ENCODE measurements around the gene TMEM39B.

Gene TMEM39B

GRCh38 chr1:32072622-32073298 lies at the start of gene TMEM39B:
TMEM39B (plus strand) TSS chr1:32072939; CDS start chr1:32073048, 109 bp downstream.
- Histone ChIP-seq H3K4me1 (ENCODE audit: control insufficient read depth, low read depth, low read length) (peaks cover 15% of the 10 kb centered on the region), H3K9ac (ENCODE audit: low read length) (peak within 1 kb of the TSS; percentile 91), H3K27ac (ENCODE audit: low read length) (peak within 1 kb of the TSS; percentile 91), H3K36me3 (ENCODE audit: control insufficient read depth, low read depth, low read length) (peaks cover 25% of the 10 kb centered on the region), H3K4me3 (ENCODE audit: low read length) (peak within 1 kb of the TSS; percentile 79), H3K27me3 (ENCODE audit: control insufficient read depth, insufficient read depth, low read length) (no peaks in the 10 kb centered on the region), H3K9me3 (ENCODE audit: control insufficient read depth, low read depth, low read length) (no peaks in the 10 kb centered on the region)

- Histone ChIP-seq H3K4me3 (ENCODE audit: low read length) (no peak overlapping the region), H3K9ac (ENCODE audit: low read length) (no peak overlapping the region), H3K4me1 (ENCODE audit: control insufficient read depth, low read depth, low read length) (no peaks in the 10 kb centered on the region), H3K9me3 (ENCODE audit: control insufficient read depth, low read depth, low read length) (no peaks in the 10 kb centered on the region), H3K36me3 (ENCODE audit: control insufficient read depth, low read depth, low read length) (peaks cover 21% of the 10 kb centered on the region), H3K27ac (ENCODE audit: low read length) (no peak overlapping the region), H3K27me3 (ENCODE audit: control insufficient read depth, insufficient read depth, low read length) (no peaks in the 10 kb centered on the region)
Observed at GRCh38 chr1:32023351-32023750, 49.4 kb upstream of the TMEM39B start.

GRCh38 chr1:32025515-32025914 lies 47.2 kb upstream of the TMEM39B start:
- H3K27me3 ChIP-seq (ENCODE audit: control insufficient read depth, insufficient read depth, low read length): no peaks in the 10 kb centered on the region
- no peak overlapping the region for H3K4me3 ChIP-seq (ENCODE audit: low read length)
- H3K27ac ChIP-seq (ENCODE audit: low read length): no peak overlapping the region
- no peaks in the 10 kb centered on the region for H3K4me1 ChIP-seq (ENCODE audit: control insufficient read depth, low read depth, low read length)
- H3K9me3 ChIP-seq (ENCODE audit: control insufficient read depth, low read depth, low read length): no peaks in the 10 kb centered on the region
- no peak overlapping the region for H3K9ac ChIP-seq (ENCODE audit: low read length)
- H3K36me3 ChIP-seq (ENCODE audit: control insufficient read depth, low read depth, low read length): peaks cover 21% of the 10 kb centered on the region

- no peak overlapping the region for H3K9ac ChIP-seq (ENCODE audit: low read length)
- H3K36me3 ChIP-seq (ENCODE audit: control insufficient read depth, low read depth, low read length): peaks cover 36% of the 10 kb centered on the region
- no peak overlapping the region for H3K27ac ChIP-seq (ENCODE audit: low read length)
- no peaks in the 10 kb centered on the region for H3K4me1 ChIP-seq (ENCODE audit: control insufficient read depth, low read depth, low read length)
- no peaks in the 10 kb centered on the region for H3K9me3 ChIP-seq (ENCODE audit: control insufficient read depth, low read depth, low read length)
- H3K4me3 ChIP-seq (ENCODE audit: low read length): no peak overlapping the region
- H3K27me3 ChIP-seq (ENCODE audit: control insufficient read depth, insufficient read depth, low read length): no peaks in the 10 kb centered on the region
Observed at GRCh38 chr1:32028746-32029145, 44.0 kb upstream of the TMEM39B start.

- H3K4me3 ChIP-seq (ENCODE audit: low read length): no peak overlapping the region
- H3K4me1 ChIP-seq (ENCODE audit: control insufficient read depth, low read depth, low read length): no peaks in the 10 kb centered on the region
- peaks cover 62% of the 10 kb centered on the region for H3K36me3 ChIP-seq (ENCODE audit: control insufficient read depth, low read depth, low read length)
- H3K9ac ChIP-seq (ENCODE audit: low read length): no peak overlapping the region
- no peak overlapping the region for H3K27ac ChIP-seq (ENCODE audit: low read length)
- H3K9me3 ChIP-seq (ENCODE audit: control insufficient read depth, low read depth, low read length): no peaks in the 10 kb centered on the region
- H3K27me3 ChIP-seq (ENCODE audit: control insufficient read depth, insufficient read depth, low read length): no peaks in the 10 kb centered on the region
Observed at GRCh38 chr1:32031578-32032274, 41.0 kb upstream of the TMEM39B start.

GRCh38 chr1:32032275-32032615 lies 40.5 kb upstream of the TMEM39B start:
- H3K9me3 ChIP-seq (ENCODE audit: control insufficient read depth, low read depth, low read length): no peaks in the 10 kb centered on the region
- peaks cover 67% of the 10 kb centered on the region for H3K36me3 ChIP-seq (ENCODE audit: control insufficient read depth, low read depth, low read length)
- H3K4me1 ChIP-seq (ENCODE audit: control insufficient read depth, low read depth, low read length): no peaks in the 10 kb centered on the region
- H3K27ac ChIP-seq (ENCODE audit: low read length): no peak overlapping the region
- no peaks in the 10 kb centered on the region for H3K27me3 ChIP-seq (ENCODE audit: control insufficient read depth, insufficient read depth, low read length)
- no peak overlapping the region for H3K9ac ChIP-seq (ENCODE audit: low read length)
- no peak overlapping the region for H3K4me3 ChIP-seq (ENCODE audit: low read length)

GRCh38 chr1:32035119-32035518 lies 37.6 kb upstream of the TMEM39B start:
- Histone ChIP-seq H3K4me3 (ENCODE audit: low read length) (no peak overlapping the region), H3K4me1 (ENCODE audit: control insufficient read depth, low read depth, low read length) (no peaks in the 10 kb centered on the region), H3K36me3 (ENCODE audit: control insufficient read depth, low read depth, low read length) (peaks cover 95% of the 10 kb centered on the region), H3K9ac (ENCODE audit: low read length) (no peak overlapping the region), H3K27ac (ENCODE audit: low read length) (no peak overlapping the region), H3K27me3 (ENCODE audit: control insufficient read depth, insufficient read depth, low read length) (no peaks in the 10 kb centered on the region), H3K9me3 (ENCODE audit: control insufficient read depth, low read depth, low read length) (no peaks in the 10 kb centered on the region)

GRCh38 chr1:32040711-32041110 lies 32.0 kb upstream of the TMEM39B start:
- no peak overlapping the region for H3K9ac ChIP-seq (ENCODE audit: low read length)
- no peak overlapping the region for H3K27ac ChIP-seq (ENCODE audit: low read length)
- no peak overlapping the region for H3K4me3 ChIP-seq (ENCODE audit: low read length)
- no peaks in the 10 kb centered on the region for H3K9me3 ChIP-seq (ENCODE audit: control insufficient read depth, low read depth, low read length)
- no peaks in the 10 kb centered on the region for H3K4me1 ChIP-seq (ENCODE audit: control insufficient read depth, low read depth, low read length)
- H3K36me3 ChIP-seq (ENCODE audit: control insufficient read depth, low read depth, low read length): peaks cover 52% of the 10 kb centered on the region
- H3K27me3 ChIP-seq (ENCODE audit: control insufficient read depth, insufficient read depth, low read length): no peaks in the 10 kb centered on the region

GRCh38 chr1:32042330-32042729 lies 30.4 kb upstream of the TMEM39B start:
- no peaks in the 10 kb centered on the region for H3K4me1 ChIP-seq (ENCODE audit: control insufficient read depth, low read depth, low read length)
- H3K36me3 ChIP-seq (ENCODE audit: control insufficient read depth, low read depth, low read length): peaks cover 49% of the 10 kb centered on the region
- no peak overlapping the region for H3K4me3 ChIP-seq (ENCODE audit: low read length)
- H3K9me3 ChIP-seq (ENCODE audit: control insufficient read depth, low read depth, low read length): no peaks in the 10 kb centered on the region
- H3K27ac ChIP-seq (ENCODE audit: low read length): no peak overlapping the region
- H3K27me3 ChIP-seq (ENCODE audit: control insufficient read depth, insufficient read depth, low read length): no peaks in the 10 kb centered on the region
- no peak overlapping the region for H3K9ac ChIP-seq (ENCODE audit: low read length)

- H3K27me3 ChIP-seq (ENCODE audit: control insufficient read depth, insufficient read depth, low read length): no peaks in the 10 kb centered on the region
- H3K4me3 ChIP-seq (ENCODE audit: low read length): no peak overlapping the region
- H3K27ac ChIP-seq (ENCODE audit: low read length): no peak overlapping the region
- no peaks in the 10 kb centered on the region for H3K9me3 ChIP-seq (ENCODE audit: control insufficient read depth, low read depth, low read length)
- peaks cover 49% of the 10 kb centered on the region for H3K36me3 ChIP-seq (ENCODE audit: control insufficient read depth, low read depth, low read length)
- H3K9ac ChIP-seq (ENCODE audit: low read length): no peak overlapping the region
- H3K4me1 ChIP-seq (ENCODE audit: control insufficient read depth, low read depth, low read length): no peaks in the 10 kb centered on the region
Observed at GRCh38 chr1:32044234-32044633, 28.5 kb upstream of the TMEM39B start.

GRCh38 chr1:32045772-32046171 lies 27.0 kb upstream of the TMEM39B start:
- H3K27ac ChIP-seq (ENCODE audit: low read length): no peak overlapping the region
- no peak overlapping the region for H3K9ac ChIP-seq (ENCODE audit: low read length)
- H3K36me3 ChIP-seq (ENCODE audit: control insufficient read depth, low read depth, low read length): peaks cover 44% of the 10 kb centered on the region
- no peaks in the 10 kb centered on the region for H3K4me1 ChIP-seq (ENCODE audit: control insufficient read depth, low read depth, low read length)
- no peaks in the 10 kb centered on the region for H3K9me3 ChIP-seq (ENCODE audit: control insufficient read depth, low read depth, low read length)
- no peak overlapping the region for H3K4me3 ChIP-seq (ENCODE audit: low read length)
- H3K27me3 ChIP-seq (ENCODE audit: control insufficient read depth, insufficient read depth, low read length): no peaks in the 10 kb centered on the region

GRCh38 chr1:32047701-32048100 lies 25.0 kb upstream of the TMEM39B start:
- H3K36me3 ChIP-seq (ENCODE audit: control insufficient read depth, low read depth, low read length): peaks cover 52% of the 10 kb centered on the region
- no peak overlapping the region for H3K4me3 ChIP-seq (ENCODE audit: low read length)
- H3K9ac ChIP-seq (ENCODE audit: low read length): no peak overlapping the region
- H3K4me1 ChIP-seq (ENCODE audit: control insufficient read depth, low read depth, low read length): no peaks in the 10 kb centered on the region
- no peaks in the 10 kb centered on the region for H3K9me3 ChIP-seq (ENCODE audit: control insufficient read depth, low read depth, low read length)
- H3K27ac ChIP-seq (ENCODE audit: low read length): no peak overlapping the region
- H3K27me3 ChIP-seq (ENCODE audit: control insufficient read depth, insufficient read depth, low read length): no peaks in the 10 kb centered on the region

All from iPS-18a (cell line).